Measurements from ENCODE around the gene KLRC1. TPM values are rescaled to one million over a fixed set of nuclear protein-coding genes. Genes with fewer than 3 reads are reported as not detected.
A peak's percentile ranks its signal among the peaks of the same experiment; 100 is the strongest.
"Not testable (repeated sequence)": the region's sequence is repeated elsewhere in the genome, so short reads cannot be mapped to it uniquely, and the experiment has no call there.

Gene KLRC1
- total RNA-seq, 1 donor from 2014 or later = not detected

DNA sequence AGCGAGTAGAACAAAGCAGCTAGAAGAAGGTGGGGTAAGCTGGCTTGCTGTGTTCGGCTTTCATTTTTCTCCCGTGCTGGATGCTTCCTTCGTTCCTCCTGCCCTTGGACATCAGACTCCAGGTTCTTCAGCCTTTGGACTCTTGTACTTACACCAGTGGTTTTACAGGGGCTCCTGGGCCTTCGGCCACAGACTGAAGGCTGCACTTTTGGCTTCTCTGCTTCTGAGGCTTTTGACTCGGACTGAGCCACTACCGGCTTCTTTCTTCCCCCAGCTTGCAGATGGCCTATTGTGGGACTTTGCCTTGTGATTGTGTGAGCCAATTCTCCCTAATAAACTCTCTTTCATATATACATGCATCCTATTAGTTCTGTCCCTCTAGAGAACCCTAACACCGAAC is 27.2 kb downstream of the KLRC1 start:
- intact Hi-C loops (cut with DNase I); ATAC-seq (ENCODE audit: poor library complexity); DNase-seq: not testable (repeated sequence)

DNA sequence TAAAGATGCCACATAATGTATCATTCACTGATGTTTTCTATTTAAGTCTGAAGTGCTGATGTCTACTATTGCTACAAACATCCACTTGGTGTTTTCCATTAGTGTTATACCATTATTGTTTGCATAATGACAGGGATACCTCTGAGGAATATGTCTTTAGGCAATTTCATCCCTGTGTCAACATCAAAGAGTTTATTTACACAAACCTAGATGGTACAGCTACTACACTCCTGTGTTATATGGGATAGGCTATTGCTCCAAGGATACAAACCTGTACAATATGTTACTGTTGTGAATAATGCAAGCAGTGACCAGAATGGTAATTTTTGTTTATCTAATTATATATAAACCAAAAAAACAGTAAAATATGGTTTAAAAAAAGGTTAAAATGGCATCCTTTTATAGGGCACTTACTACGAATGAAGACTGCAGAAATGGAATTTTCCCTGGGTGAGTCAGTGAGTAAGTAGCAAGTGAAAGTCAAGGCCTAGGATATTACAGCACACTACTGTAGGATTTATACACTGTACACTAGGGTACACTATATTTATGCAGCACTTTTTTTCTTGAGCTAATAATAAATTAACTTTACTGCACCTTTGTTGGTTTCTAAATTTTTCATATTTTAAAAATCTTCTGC is 28.8 kb downstream of the KLRC1 start:
- intact Hi-C loops (cut with DNase I); DNase-seq; ATAC-seq (ENCODE audit: poor library complexity): not testable (repeated sequence)

DNA sequence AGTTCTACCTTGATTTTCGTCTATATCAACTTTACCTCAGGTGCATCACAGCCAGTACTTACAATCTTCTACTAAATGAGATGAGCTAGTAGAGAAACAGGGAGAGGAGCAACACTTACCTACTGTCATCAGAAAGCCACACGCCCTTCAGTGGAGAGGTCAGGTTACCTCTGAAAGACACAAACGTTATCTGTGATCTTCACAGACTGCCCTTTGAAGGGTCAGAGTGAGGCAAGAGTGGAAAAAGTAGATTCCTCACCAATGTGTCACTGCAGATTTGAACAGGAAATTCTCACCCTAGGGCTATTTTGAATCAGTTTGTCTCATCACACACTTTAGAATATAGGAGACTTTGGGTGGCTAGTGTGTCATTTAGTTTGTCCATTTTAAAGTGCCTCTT is 31.0 kb downstream of the KLRC1 start:
- intact Hi-C loops (cut with DNase I); ATAC-seq (ENCODE audit: poor library complexity); DNase-seq: not testable (repeated sequence)

DNA sequence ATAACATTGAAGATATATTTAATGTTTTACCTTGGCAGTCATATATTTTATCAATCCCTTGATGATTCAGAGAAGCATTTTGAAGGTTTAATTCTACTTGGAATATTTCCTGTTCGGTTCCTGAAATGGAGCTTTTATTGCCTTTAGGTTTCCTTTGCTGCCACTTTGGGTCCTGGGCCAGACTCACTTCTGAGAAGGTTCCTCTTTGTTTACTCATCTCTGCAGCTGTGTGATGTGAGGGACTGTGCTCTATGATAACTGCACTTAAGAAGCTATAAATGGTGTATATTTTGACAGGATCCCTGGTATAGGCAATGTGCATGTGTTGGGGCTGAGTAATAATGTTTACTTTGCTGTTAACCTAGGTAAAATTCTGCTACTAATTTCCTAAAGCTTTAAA is 32.8 kb downstream of the KLRC1 start, which contains the start of gene KLRC3:
KLRC3 (minus strand) TSS at position 262 of the 400 bp plus-strand sequence; CDS start at position 217, 45 bp downstream.
- intact Hi-C loops (cut with DNase I); DNase-seq; ATAC-seq (ENCODE audit: poor library complexity): not testable (repeated sequence)

DNA sequence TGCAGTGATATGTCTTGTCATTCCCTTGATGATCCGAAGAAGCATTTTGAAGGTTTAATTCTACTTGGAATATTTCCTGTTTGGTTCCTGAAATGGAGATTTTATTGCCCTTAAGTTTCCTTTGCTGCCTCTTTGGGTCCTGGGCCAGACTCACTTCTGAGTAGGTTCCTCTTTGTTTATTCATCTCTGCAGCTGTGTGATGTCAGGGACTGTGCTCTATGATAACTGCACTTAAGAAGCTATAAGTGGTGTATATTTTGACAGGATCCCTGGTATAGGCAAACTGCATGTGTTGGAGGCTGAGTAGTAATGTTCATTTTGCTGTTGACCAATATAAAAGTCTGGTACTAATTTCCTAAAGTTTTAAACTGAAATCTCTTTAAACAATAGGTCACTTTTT is 43.8 kb downstream of the KLRC1 start, which contains the start of gene KLRC4:
KLRC4 (minus strand) TSS at position 366 of the 400 bp plus-strand sequence; CDS start at position 184, 182 bp downstream.
- DNase-seq = no peak
- intact Hi-C loops (cut with DNase I) = no loop called here
- no peak for ATAC-seq (ENCODE audit: poor library complexity)

DNA sequence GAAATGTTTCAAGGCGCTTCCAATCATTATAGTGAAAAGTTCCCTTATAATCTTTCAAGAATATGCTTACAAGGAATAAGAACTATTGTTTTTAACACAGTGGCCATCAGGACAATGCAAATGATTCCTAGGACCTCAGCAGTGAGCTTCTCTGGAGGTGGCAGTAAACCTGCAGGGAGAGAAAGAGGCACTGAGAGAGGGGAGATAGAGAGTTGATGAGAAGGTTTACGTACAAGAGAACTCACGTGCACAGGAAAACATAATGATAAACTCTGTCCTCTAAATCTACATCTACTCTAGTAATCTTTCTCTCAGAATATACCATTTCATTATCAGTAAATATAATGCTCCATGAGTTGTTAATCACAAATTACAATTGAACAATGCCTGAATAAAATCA is 44.3 kb downstream of the KLRC1 start:
- ATAC-seq (ENCODE audit: poor library complexity) (no peak), DNase-seq (no peak)
- intact Hi-C loops (cut with DNase I) = no loop called here

DNA sequence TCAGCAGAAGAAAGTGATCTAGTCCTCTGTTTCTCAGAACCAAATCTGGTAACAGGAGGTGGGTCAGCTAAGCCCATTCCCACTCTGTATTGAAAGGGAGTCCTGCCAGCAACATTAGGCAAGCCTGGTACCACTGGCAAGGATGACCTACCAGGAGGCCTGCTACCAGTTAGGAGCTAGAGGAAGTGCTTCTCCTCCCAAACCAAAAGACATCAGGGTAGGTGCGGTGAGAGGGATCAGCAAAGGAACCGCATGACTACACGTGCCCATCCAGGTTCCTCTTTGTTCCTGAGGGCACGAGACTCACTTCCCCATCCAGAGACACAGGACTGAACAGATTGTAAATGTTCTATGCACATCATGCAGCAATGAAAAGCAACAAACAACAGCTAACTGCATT is 46.5 kb downstream of the KLRC1 start:
- ATAC-seq (ENCODE audit: poor library complexity) (peak; percentile 29), DNase-seq (peak; percentile 38)
- intact Hi-C loops (cut with DNase I) = no loop called here

DNA sequence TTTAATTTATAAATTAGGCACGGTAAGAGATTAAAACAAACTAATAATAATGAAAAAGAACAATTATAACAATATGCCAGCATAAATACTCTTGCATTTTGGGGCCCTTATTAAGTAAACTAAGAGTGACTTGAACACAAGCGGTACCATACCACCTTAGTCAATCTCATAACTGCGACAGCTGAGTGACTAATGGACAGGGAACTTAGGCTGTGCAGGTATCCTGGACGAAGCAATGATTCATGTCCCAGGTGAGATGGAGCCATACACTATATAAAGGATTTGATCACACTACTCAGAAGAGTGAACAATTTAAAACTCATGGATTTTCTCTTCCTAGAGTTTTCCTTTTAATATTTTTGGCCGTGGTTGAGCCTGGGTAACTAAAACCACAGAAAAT is 47.9 kb downstream of the KLRC1 start:
- no peak for DNase-seq
- intact Hi-C loops (cut with DNase I) = no loop called here
- ATAC-seq (ENCODE audit: poor library complexity) = no peak

DNA sequence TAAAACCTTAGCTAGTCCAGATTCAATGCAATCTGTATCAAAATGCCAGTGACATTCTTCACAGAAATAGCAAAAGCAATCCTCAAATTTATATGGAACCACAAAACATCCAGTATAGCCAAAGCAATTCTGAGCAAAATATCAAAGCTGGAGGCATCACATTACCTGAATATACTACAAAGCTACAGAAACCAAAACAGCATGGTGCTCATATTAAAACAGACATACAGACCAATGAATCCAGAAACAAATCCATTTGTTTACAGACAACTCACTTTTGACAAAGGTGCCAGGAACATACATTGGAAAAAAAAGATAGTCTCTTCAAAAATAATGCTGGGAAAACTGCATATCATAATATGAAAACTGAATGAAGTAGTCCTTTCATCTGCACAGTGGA is 48.4 kb downstream of the KLRC1 start:
- intact Hi-C loops (cut with DNase I) = no loop called here
- ATAC-seq (ENCODE audit: poor library complexity) = no peak
- no peak for DNase-seq

DNA sequence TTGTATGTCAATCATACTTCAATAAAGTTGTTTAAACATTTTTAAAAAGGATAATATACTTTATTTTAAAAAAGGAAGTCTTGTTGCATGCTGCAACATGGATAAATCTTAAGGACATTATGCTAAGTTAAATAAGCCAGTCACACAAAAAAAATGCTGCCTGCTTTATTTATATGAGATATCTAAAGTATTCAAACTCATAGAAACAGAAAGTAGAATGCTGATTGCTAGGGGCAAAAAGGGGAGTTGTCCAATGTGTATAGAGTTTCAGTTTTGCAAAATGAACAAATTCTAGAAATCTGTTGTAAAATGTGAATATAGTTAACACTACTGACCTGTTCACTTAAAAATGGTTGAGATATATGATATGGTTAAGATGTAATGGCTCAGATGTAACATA is 52.3 kb downstream of the KLRC1 start:
- intact Hi-C loops (cut with DNase I) = no loop called here
- DNase-seq (no peak), ATAC-seq (ENCODE audit: poor library complexity) (no peak)

DNA sequence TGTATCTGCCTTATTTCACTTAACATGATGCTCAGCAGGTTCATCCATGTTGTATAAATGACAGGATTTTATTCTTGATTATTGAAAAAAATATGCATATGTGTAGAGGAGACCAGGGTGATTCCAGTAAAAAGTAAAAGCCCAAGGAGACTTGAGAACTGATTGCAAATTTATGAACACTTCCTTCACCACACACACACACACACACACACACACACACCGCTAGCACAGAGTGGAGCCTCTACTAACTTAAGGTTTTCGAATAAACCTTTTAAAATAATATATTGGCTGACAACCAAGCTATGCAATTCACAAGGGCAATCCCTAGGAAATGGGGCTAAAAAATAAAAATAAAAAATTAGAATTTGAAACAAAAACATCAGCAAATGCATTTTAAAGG is 55.0 kb downstream of the KLRC1 start:
- ATAC-seq (ENCODE audit: poor library complexity) (no peak), DNase-seq (no peak)
- intact Hi-C loops (cut with DNase I) = no loop called here

DNA sequence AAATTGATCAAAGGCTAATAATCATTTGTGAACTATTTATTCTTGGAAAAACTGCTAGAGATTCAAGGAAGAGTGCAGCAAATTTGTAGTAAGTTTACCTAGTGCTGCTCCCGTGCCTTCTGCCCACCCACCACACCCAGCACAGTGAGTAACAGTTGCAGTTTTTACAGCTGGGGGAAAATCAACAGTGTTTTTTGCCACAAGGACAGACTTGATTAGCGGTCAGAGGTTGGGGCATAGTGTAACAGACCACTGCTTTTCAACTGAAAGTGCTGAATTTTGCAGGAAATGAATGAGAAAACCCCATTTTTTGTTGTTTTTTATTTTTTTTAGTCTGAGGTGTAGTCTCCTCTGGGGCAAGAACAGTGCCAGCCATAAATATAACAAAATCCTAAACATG is 55.9 kb downstream of the KLRC1 start:
- intact Hi-C loops (cut with DNase I) = no loop called here
- DNase-seq = no peak
- no peak for ATAC-seq (ENCODE audit: poor library complexity)

DNA sequence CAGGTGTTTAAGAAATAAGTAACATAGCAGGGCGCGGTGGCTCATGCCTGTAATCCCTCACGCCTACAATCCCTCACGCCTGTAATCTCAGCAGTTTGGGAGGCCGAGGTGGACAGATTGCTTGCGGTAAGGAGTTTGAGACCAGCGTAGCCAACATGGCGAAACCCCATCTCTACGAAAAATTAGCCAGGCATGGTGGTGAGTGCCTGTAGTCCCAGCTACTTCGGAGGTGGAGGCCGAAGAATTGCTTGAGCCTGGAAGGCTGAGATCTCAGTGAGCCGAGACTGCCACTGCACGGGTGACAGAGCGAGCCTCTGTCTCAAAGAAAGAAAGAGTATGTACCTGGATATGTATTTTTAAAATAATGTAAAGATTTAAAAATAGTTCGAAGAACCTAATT is 57.0 kb downstream of the KLRC1 start:
- ATAC-seq (ENCODE audit: poor library complexity); DNase-seq; intact Hi-C loops (cut with DNase I): not testable (repeated sequence)

Other genes with a start within 250 kb of the KLRC1 start
- gene GABARAPL1, start 240.5 kb downstream of the KLRC1 start, total RNA-seq = 278 TPM
- gene KLRD1, start 145.5 kb downstream of the KLRC1 start, total RNA-seq = 1.6 TPM
- 0.46 TPM for gene KLRK1, start 63.3 kb downstream of the KLRC1 start, total RNA-seq
- not detected for gene KLRC4, start 43.6 kb downstream of the KLRC1 start, total RNA-seq
- not detected for gene KLRC3, start 32.8 kb downstream of the KLRC1 start, total RNA-seq
- gene KLRC2, start 17.4 kb downstream of the KLRC1 start, total RNA-seq = not detected
- 0.35 TPM for gene EIF2S3B, start 52.5 kb upstream of the KLRC1 start, total RNA-seq
- gene MAGOHB, start 160.2 kb upstream of the KLRC1 start, total RNA-seq = 14.0 TPM
- not detected for gene STYK1, start 220.7 kb upstream of the KLRC1 start, total RNA-seq